ENCODE data around the gene ICA1. TPM values are rescaled to one million over a fixed set of nuclear protein-coding genes. Genes with fewer than 3 reads are reported as not detected.

ICA1 gene
- total and polyA plus RNA-seq, 2 experiments from 2014 or later = 22.2 to 60.7 TPM

DNA sequence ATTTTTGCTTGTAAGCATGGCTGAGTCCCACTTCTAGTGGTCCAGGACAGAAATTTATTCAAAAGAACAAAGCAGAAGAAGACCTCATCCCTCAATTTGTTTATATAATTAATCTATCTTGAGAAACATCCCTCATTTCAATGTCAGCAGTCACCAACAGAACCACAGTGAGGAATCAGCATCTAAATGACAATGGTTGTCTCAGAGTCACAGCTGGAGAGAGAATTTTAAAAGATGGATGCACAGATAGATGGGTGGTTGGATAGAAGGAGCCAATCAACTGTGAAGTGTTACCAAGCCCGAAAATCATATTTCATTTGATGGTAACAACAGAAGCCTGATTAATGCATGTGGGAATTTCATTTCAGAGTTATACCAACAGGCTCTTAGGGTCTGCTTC lies 55.0 kb downstream of the ICA1 start:
- TF ChIP-seq, protein P1, sequence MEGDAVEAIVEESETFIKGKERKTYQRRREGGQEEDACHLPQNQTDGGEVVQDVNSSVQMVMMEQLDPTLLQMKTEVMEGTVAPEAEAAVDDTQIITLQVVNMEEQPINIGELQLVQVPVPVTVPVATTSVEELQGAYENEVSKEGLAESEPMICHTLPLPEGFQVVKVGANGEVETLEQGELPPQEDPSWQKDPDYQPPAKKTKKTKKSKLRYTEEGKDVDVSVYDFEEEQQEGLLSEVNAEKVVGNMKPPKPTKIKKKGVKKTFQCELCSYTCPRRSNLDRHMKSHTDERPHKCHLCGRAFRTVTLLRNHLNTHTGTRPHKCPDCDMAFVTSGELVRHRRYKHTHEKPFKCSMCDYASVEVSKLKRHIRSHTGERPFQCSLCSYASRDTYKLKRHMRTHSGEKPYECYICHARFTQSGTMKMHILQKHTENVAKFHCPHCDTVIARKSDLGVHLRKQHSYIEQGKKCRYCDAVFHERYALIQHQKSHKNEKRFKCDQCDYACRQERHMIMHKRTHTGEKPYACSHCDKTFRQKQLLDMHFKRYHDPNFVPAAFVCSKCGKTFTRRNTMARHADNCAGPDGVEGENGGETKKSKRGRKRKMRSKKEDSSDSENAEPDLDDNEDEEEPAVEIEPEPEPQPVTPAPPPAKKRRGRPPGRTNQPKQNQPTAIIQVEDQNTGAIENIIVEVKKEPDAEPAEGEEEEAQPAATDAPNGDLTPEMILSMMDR (IDR thresholded peaks at IDR 0.05; ENCODE audit: low read depth, low read length) = no peak
- H3K4me3 ChIP-seq = no peak overlapping the region
- H3K4me1 ChIP-seq (ENCODE audit: low read depth) = peaks cover 17% of the 10 kb centered on the region
- no peak overlapping the region for H3K27ac ChIP-seq
- no peaks in the 10 kb centered on the region for H3K36me3 ChIP-seq
- no peaks in the 10 kb centered on the region for H3K27me3 ChIP-seq
- no peaks in the 10 kb centered on the region for H3K9me3 ChIP-seq (ENCODE audit: low read depth)
- no peak for DNase-seq (ENCODE audit: low read depth in 1 of 2, low spot score in 1 of 2)

DNA sequence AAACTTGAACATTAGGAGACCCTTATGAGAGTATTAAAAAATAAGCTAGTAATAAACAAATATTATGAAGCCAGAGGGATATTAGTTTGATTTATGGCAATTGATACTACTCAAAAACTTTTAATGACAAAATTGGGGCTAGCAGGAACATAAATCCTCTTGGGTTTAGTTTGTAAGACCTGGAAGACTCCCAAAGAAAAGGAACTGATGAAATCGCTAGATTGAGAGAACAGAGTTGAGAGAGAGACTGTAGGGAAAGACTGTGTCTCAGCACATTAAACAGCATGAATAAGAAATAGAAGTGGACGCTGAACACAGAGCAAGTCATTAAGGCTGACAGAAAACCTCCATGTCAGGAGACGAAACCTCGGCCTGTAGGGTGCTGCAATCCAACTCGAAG lies 56.4 kb downstream of the ICA1 start:
- Histone ChIP-seq H3K27me3 (no peaks in the 10 kb centered on the region), H3K4me3 (no peak overlapping the region), H3K36me3 (no peaks in the 10 kb centered on the region), H3K9me3 (ENCODE audit: low read depth) (no peaks in the 10 kb centered on the region), H3K27ac (no peak overlapping the region), H3K4me1 (ENCODE audit: low read depth) (peaks cover 7% of the 10 kb centered on the region)
- DNase-seq (ENCODE audit: low read depth in 1 of 2, low spot score in 1 of 2) = no peak
- TF ChIP-seq, protein P1 (IDR thresholded peaks at IDR 0.05; ENCODE audit: low read depth, low read length) = no peak

DNA sequence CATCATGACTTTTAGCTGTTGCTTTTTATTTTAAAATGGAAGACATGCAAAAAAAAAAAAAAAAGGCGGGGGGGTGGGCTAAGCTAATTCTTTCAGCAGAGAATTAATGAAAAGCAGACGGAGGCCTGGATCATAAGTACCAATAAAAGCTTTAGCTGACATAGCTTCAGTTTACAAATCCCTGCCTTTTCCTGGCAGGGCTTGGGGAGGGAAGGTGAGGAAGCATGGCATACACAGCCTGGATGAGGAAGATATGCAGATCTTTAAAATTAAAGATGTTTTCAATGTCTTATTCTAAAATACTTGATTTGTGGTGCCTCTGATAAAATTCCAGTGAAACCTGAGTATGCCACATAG lies 57.0 kb downstream of the ICA1 start:
- H3K36me3 ChIP-seq = no peaks in the 10 kb centered on the region
- DNase-seq (ENCODE audit: low read depth in 1 of 2, low spot score in 1 of 2) = no peak
- no peaks in the 10 kb centered on the region for H3K27me3 ChIP-seq
- H3K27ac ChIP-seq = no peak overlapping the region
- peaks cover 7% of the 10 kb centered on the region for H3K4me1 ChIP-seq (ENCODE audit: low read depth)
- TF ChIP-seq, protein P1 (IDR thresholded peaks at IDR 0.05; ENCODE audit: low read depth, low read length) = no peak
- no peak overlapping the region for H3K4me3 ChIP-seq
- H3K9me3 ChIP-seq (ENCODE audit: low read depth) = no peaks in the 10 kb centered on the region

DNA sequence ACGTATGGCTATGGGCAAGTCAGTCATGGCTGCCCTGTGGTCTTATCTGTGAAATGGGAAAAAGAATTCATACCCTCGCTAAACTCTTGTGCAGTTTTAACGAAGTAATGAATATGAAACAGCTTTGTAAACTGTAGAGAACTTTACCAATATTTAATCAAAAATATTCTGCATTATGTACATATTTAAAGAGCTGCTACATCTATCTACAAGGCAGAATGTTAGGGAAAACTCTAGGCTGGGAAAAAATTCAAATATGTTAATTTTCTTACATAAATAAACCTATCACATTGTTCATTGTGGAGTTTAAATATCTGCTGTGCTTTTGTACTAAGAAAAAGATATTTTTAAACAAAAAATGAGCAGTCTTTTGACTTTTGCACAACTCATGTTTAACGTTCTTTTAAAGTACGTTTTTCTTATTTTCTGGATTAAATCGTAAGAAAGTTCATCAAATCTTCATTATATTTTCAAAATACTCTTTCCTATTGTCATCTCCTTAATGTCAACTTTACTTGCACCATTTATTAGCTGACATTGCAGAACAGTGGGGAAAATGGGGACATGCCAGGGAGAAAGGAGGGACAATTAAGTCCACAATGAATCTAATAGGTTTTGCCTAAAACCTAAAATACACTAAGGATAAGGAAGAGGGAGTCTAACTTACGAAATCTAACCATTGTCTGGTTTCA lies 57.5 kb downstream of the ICA1 start:
- TF ChIP-seq, protein P1 (IDR thresholded peaks at IDR 0.05; ENCODE audit: low read depth, low read length) = no peak

DNA sequence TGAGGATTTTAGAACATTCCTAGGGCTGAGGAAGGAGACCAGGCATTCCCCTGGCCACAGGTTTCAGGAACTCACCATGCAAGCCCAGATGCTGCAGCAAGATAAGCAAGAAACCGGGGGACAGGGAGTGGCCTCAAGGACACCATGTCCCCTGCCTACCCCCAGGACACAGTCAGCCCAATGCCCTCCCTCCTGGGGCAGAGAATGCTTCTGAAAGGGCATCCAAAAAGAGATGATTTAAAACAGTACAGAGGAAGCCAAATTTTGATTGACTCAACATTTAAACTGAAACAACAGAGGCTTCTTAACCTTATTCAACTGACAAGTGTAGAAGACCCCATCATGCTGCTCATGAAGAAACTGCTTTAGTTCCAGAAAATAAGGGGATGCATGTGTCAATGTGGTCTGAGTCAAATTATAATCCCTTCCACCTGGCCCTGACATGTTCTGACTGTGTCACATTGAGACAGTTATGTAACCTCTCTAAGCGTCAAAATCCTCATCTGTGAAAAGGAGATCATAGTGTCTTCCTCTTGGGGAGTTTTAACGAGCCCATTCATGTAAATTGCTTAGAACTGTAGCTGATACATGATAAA lies 60.0 kb downstream of the ICA1 start:
- no peak overlapping the region for H3K4me3 ChIP-seq
- no peaks in the 10 kb centered on the region for H3K9me3 ChIP-seq (ENCODE audit: low read depth)
- TF ChIP-seq, protein P1 (IDR thresholded peaks at IDR 0.05; ENCODE audit: low read depth, low read length) = no peak

More for the DNA sequence above, 57.5 kb downstream of the ICA1 start:
- H3K27me3 ChIP-seq = no peaks in the 10 kb centered on the region
- H3K4me1 ChIP-seq (ENCODE audit: low read depth) = peaks cover 7% of the 10 kb centered on the region
- no peaks in the 10 kb centered on the region for H3K36me3 ChIP-seq
- H3K9me3 ChIP-seq (ENCODE audit: low read depth) = no peaks in the 10 kb centered on the region
- H3K27ac ChIP-seq = no peak overlapping the region
- no peak overlapping the region for H3K4me3 ChIP-seq
- no peak for DNase-seq (ENCODE audit: low read depth in 1 of 2, low spot score in 1 of 2)

More for the DNA sequence above, 60.0 kb downstream of the ICA1 start:
- Histone ChIP-seq H3K27me3 (no peaks in the 10 kb centered on the region), H3K4me1 (ENCODE audit: low read depth) (peaks cover 7% of the 10 kb centered on the region), H3K36me3 (no peaks in the 10 kb centered on the region), H3K27ac (no peak overlapping the region)
- no peak for DNase-seq (ENCODE audit: low read depth in 1 of 2, low spot score in 1 of 2)

All from cardiac muscle cell (in vitro differentiated cells and primary cell).